ENCODE results near the gene KDM1A.

The KDM1A gene

GRCh38 chr1:23018661-23019093 lies 591 bp upstream of the KDM1A start:
- no peak for DNase-seq

GRCh38 chr1:23019863-23020625 lies 776 bp downstream of the KDM1A start:
- DNase-seq: peak; percentile 2

- no peak for DNase-seq
Observed at GRCh38 chr1:23020706-23021405, 1.6 kb downstream of the KDM1A start.

GRCh38 chr1:23021834-23022233 lies 2.6 kb downstream of the KDM1A start:
- DNase-seq: no peak

- no peak for DNase-seq
Observed at GRCh38 chr1:23023174-23023845, 4.0 kb downstream of the KDM1A start.

GRCh38 chr1:23026568-23026967 lies 7.3 kb downstream of the KDM1A start:
- no peak for DNase-seq

GRCh38 chr1:23027352-23027907 lies 8.2 kb downstream of the KDM1A start:
- DNase-seq: no peak

- no peak for DNase-seq
Observed at GRCh38 chr1:23029337-23029736, 10.1 kb downstream of the KDM1A start.

- DNase-seq: no peak
Observed at GRCh38 chr1:23035823-23036452, 16.7 kb downstream of the KDM1A start.

GRCh38 chr1:23037081-23037740 lies 17.9 kb downstream of the KDM1A start:
- DNase-seq: no peak

GRCh38 chr1:23039308-23039826 lies 20.1 kb downstream of the KDM1A start:
- DNase-seq: no peak

GRCh38 chr1:23040509-23040908 lies 21.2 kb downstream of the KDM1A start:
- no peak for DNase-seq

- no peak for DNase-seq
Observed at GRCh38 chr1:23044035-23044434, 24.8 kb downstream of the KDM1A start.

GRCh38 chr1:23050201-23050600 lies 30.9 kb downstream of the KDM1A start:
- no peak for DNase-seq

- no peak for DNase-seq
Observed at GRCh38 chr1:23051290-23051909, 32.1 kb downstream of the KDM1A start.

- no peak for DNase-seq
Observed at GRCh38 chr1:23057301-23057700, 38.0 kb downstream of the KDM1A start.

- no peak for DNase-seq
Observed at GRCh38 chr1:23062271-23062670, 43.0 kb downstream of the KDM1A start.

GRCh38 chr1:23065385-23065784 lies 46.1 kb downstream of the KDM1A start:
- no peak for DNase-seq

GRCh38 chr1:23066075-23066474 lies 46.8 kb downstream of the KDM1A start:
- no peak for DNase-seq

GRCh38 chr1:23069149-23069548 lies 49.9 kb downstream of the KDM1A start:
- DNase-seq: no peak

GRCh38 chr1:23069675-23070074 lies 50.4 kb downstream of the KDM1A start:
- no peak for DNase-seq

- no peak for DNase-seq
Observed at GRCh38 chr1:23074012-23074411, 54.7 kb downstream of the KDM1A start.

Measured in activated effector memory CD4-positive, alpha-beta T cell treated with Interleukin-2 at 50 U/mL for 16 hours (primary cell).